NCI-H345 (cell line): ENCODE results near the gene UBAC1.

Source experiments
- DNase-seq: peaks from one replicate; lab custom pipeline; 2025; lab: John Stamatoyannopoulos, UW

Gene UBAC1, protein sequence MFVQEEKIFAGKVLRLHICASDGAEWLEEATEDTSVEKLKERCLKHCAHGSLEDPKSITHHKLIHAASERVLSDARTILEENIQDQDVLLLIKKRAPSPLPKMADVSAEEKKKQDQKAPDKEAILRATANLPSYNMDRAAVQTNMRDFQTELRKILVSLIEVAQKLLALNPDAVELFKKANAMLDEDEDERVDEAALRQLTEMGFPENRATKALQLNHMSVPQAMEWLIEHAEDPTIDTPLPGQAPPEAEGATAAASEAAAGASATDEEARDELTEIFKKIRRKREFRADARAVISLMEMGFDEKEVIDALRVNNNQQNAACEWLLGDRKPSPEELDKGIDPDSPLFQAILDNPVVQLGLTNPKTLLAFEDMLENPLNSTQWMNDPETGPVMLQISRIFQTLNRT

DNA sequence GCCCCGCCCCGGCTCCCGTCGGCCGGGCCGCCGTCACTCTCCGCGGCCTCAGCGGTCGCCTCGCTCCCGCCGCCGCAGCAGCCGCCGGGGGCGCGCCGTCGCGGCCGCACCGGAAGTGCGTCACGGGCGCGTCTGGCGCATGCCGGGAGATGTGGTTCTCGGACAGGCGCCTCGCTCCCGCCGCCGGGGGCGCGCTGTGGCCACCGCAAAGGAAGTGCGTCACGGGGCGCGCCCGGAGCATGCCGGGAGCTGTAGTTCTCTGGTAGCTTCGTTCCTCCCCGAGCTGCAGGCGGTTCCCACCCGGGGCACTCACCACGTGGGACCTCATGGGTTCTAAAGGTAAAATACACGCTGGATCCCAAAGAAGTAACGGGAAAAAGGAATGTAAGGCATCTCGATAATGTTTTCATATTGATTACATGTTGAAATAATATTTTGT is at the start of gene UBAC1:
TSS of gene UBAC1 (minus strand) at position 97 of the 439 bp plus-strand sequence. CDS start 211 bp downstream, outside the sequence.
- peak; percentile 97 for DNase-seq

DNA sequence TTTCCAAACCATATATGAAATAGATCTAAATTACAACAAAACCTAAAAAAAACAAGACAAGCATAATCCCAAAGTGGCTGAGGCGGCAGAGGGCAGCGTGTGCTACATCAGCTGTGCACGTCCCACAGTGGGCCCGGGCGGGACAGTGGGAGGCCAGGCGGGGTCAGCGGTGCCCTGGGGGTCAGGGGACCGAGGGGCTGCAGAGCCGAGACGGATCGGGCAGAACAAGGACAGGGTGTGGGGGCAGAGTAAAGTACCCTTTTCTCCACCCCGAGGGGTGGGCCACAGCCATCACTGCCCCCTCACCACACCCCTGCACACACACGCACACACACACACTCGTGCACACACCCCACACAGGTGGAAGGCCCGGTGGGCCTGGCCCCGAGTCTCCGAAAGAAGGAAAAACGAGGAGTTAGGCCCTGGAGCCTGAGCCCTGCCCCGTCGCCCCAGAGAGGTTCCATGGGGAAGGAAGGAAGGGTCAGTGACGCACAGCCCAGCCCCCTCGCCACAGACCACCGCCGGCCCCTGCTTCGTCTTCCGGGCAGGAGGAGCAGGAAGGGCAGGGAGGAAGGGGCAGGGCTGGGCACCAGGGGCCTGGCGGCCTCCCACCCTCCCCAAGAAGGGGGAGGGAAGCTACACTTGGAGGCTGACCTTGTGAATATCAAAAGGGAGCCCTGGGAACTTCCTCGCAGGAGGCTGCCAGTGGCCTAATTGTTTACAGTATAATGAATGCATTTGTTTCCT is 49.6 kb upstream of the UBAC1 start:
- DNase-seq, result no peak

DNA sequence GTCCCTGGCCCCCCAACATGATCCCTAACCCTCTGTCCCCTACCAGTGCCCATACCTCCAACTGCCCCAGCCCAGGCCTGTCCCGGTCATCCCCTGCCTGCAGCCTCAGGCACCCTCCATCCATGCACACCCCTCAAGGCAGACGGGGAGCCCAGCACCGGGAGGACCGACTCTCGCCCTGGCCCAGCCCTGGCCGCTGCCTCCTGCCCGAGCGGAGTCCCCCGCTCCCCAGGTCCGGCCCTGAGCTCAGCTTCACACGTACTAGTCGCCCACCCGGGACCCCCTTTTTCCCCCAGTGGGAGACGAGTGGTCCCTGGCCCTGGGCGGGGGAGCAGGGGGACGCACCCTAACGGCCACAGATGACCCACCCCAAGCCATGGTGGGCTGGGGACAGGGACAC is 49.0 kb upstream of the UBAC1 start:
- no peak for DNase-seq

DNA sequence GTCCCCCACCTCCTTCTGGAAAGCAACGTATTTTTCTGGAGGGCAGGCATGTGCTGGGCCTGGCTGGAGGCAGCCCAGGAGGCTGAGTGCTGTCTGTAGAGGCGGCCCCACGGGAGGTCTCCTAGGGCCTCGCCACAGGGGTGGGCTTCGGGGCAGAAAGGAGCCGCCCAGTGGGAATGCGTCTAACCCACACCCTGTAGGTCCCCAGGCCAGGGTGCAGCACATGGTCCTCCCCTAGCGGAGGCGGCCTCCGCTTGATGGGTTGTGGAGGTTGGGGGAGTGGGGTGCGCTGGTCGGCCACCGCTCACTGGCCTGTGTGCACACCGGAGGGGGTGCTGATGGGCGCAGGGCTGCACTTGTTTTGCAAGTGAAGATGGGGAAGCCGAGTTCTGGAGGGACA is 48.3 kb upstream of the UBAC1 start:
- no peak for DNase-seq

DNA sequence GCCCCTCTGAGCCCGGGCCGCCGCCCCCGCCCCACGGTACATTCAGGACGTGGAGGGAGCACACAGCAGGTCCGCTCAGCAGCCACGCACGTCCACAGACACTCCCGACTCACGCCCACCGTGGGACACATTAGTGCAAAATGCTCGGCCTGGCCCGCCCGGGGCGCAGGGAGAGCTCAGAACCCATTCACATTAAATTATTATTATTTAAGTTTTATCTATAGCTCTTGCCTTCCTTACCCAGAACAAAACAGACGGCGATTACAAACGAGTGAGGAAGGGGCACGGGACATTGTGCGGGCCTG is 47.5 kb upstream of the UBAC1 start:
- no peak for DNase-seq

DNA sequence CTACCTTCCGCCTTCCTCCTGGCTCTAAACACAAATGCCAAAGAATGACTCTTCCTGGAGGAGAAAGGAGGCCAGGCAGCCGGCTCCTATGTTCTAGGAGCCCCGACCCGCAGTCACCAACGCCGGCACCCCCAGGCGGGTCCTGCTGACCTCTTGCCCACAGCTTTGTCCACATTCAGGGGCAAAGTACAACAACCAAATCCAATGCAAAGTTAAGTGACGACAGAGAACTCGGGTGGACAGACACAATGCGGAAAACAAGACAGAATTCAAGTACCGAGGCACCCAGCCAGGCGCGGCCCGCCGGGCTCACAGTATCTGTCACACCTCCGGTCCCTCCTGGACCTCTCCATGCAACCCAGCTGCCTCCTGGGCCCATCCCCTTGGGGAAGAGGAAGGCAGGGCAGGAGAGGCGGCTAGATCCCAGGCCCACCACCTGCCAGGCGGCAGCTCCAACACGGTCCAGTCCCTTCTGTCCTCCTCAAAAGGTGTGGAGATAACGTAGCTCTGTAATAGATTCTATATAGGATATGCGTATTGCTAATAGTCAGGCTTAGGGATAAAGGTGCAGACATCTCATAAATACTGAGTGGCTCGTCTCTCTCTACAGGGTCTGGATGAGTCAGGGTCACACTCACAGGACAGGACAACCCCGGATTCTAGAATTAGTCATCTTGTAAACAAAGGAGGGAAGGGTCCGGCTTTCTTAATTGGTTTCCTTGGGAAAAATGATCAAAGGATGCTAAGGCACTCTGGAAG is 46.9 kb upstream of the UBAC1 start:
- no peak for DNase-seq

DNA sequence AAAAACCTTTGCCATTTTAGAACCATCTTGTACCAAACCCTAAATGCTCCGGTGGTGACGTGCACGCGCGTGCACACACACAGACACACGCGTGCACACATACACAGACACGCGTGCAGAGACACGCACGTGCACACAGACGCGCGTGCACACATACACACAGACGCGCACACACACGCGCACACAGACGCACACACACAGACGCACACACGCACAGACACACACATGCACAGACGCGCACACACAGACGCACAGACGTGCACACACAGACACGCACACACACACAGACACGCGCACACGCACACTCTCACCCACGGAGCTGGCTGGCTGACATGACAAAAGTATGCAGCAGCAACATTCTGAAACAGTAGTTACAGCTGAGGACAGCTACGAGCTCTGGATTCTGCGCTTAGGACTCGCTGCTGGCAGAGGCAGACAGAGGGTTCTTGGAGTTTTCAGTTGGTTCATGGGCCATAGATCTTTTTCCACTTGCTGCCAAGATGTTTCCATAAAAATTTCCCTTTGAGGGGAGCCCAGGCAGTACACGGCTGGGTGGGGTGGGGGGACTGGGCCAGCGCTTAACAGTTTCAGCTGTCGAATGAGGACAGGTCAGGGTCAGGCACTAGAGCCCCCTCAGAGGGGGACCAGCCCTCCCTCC is 46.2 kb upstream of the UBAC1 start:
- no peak for DNase-seq

DNA sequence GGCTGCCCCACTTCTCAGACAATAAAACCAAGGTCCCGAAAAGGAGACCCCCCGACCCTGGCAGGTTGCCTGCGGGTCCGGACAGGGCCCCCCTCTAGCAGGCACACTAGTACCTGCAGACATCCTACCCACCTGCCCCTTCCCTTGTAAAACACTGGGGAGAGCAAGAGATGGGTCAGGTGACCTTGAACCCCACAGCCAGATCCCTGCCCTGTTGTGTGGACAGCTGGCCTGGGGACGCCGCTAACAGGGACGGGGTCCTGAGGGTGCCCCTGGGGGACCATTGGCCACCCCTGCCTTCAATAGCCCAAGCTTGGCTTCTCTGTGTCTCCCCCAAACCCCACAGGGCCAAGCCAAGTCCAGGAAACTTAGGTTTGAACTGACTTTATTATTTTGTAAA is 45.0 kb upstream of the UBAC1 start:
- DNase-seq, result no peak

DNA sequence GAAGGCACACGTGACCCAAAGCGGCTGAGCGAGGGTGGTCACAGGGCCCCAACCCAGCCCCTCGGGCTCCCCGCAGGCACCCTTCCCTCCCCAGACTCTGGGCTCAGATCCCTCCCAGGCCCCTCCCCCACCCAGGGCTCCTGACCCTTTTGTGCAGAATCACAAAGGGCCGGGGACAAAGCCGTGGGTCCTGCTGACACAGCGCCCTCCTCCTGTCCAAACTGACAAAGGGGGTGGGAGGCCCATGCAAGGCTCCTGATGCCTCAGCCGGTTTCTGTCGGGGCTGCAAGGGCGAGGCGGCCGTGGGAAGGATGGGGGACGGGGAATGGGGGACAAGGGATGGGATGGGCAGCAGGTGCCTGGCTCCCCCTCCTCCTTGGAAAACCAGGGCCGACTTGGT is 43.5 kb upstream of the UBAC1 start:
- no peak for DNase-seq

DNA sequence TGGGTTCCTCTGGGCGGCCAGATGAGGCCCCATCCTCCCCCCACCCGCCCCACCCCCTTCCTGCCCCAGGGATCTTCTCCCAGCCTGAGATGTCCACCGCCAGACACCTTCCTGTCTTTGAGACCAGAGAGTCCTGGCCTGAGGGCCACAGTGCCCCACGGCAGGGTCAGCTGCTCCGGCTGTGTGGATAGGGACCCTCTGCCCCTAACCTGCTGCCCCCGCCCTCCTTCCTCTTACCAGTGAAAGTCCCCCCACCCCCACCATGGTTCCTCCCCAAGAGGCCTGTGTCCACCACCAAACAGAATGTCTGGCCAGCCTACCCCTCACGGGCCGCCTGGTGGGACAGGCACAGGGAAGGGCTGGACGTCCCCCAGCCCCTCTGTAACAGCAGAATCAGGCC is 43.0 kb upstream of the UBAC1 start:
- no peak for DNase-seq

DNA sequence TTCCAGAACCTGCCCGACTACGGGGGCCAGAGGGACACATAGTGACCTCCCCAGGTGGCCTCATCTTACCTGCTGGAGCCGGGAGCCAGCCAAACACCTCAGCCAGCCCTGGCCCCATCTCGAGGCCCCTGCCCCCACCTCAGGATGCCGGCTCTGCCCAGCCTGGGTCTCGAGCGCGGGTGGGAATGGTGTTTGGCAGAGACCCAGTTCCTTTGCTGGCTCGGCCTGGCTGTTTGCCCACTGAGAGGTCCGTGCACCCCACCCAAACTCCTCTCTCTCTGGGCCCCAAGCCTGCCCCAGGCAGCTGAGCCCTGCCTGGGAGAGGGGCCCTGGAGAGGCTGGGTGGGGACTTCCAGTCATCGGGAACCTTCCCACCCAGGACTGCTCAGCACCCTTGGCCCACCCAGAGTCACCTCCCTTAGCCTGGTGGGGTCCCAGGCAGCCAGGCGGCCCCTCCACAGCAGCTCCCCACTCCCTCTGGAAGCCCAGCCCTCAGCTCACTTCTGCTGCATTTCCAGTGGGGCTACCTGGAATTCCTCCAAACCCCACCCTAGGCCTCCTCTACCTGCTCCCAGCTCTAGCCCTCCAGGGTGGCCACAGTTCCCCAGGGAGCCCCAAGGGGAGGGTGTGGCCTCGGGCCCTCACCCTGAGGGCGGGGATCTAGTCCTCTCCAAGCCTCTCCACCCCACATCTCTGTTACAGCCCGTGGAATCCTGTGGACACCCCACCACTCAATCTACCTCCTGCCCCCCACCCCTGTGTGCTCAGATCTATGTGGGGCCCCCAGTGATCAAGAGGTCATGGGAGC is 42.4 kb upstream of the UBAC1 start:
- no peak for DNase-seq

DNA sequence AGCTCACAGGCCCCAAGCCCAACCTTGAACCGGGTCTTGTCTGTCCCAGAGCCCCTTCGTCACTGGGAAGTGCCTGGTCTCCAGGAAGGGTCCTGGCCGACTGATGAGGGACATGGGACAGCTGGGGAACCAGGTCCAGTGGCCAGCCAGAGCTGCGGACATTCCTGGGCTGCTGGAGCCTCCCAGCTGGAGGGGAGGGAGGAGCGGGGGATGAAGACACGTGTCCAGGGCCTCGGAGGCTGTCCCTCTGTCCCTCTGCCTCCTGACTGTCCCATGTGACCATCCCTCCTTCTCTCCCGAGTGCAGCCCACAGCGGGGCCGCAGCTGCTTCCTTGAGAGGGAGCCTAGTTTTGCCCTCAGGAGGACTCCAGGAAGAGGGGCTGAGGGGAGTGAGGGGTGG is 41.7 kb upstream of the UBAC1 start:
- no peak for DNase-seq

DNA sequence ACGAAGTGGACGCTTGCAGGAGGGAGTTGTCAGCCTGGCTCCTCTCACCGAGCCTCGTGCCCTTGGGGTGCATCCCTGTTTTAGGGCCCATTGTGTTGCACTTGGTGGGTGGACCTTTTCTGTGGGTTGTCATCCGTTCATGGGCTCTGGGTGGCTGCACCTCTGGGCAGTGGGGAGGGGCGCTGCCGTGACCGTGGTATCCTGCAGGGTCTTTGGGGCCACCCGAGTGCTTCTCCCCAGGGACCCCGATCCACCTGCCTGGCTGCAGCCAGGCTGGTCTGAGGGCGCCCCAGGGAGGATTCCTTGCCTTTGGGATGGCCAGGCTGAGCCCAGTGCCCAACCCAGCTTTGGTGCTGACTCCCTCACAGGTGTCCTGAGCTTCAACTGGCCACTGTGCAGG is 41.0 kb upstream of the UBAC1 start:
- no peak for DNase-seq

DNA sequence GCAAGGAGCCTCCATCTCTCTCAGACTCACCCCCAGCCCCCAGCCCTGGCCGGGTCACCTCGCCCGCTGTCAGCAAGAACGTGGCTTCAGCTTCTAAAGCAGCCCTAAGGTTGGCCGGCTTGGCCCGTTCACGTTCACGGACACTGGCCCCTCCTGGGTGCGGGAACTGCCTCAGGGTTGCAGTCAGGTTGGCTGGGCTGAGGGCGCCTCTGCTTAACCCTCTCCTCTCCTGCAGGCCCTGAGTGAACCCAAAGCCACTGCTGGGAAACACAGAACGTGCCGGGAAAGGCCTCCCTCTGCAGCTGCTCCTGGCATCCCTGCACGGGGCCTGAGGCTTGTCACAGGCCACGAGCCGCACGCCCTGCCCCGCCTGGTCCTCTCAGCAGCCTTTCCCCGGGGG is 40.1 kb upstream of the UBAC1 start:
- no peak for DNase-seq

DNA sequence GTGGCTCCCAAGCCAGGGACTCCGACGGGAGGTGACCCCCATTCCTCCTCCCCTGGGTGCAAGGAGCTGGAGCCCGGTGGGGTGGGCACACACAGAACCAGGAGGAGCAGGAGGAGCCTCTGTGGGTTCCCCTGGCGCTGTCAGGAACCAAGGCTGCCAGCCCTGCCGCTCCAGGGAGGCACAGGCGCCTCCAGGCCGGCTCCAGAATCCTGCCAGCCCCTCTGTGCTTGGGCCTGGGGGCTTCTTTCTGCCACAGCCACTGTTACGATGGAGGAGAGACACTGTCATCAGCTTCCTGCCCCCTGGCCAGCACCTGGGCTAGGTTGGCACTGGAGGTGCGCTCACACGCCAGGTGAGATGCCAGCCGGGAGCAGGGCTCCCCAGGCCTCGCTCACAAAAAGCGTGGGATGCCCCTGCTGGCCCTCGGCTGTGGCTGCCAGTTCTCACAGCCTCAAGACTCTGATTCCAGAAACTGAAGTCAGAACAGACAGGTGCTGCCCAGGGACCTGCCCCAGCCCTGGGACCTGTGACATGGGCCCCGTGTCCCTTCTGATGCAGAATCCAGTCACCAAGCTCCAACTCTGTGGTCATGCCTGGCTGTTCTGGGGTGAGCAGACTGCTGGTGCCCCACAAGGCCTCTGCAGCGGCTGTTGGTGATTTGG is 37.4 kb upstream of the UBAC1 start:
- no peak for DNase-seq

DNA sequence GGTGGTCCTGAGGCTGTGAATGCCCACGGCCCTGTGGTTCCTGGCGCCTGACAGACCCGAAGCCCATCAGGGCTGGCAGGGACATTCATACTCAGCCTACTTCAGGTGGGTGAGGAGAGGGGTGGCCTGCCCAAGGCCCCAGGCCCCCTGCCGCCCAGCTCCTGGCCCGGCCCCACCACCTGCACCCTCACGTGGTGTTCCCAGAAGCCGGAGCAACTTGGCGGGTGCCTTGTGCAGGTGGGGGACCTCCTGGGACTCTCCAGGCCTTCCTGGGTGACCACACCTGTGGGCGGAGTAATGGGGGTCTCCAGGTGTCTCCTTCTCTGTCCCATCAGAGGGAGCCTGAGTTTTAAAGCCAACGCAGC is 36.8 kb upstream of the UBAC1 start:
- no peak for DNase-seq

DNA sequence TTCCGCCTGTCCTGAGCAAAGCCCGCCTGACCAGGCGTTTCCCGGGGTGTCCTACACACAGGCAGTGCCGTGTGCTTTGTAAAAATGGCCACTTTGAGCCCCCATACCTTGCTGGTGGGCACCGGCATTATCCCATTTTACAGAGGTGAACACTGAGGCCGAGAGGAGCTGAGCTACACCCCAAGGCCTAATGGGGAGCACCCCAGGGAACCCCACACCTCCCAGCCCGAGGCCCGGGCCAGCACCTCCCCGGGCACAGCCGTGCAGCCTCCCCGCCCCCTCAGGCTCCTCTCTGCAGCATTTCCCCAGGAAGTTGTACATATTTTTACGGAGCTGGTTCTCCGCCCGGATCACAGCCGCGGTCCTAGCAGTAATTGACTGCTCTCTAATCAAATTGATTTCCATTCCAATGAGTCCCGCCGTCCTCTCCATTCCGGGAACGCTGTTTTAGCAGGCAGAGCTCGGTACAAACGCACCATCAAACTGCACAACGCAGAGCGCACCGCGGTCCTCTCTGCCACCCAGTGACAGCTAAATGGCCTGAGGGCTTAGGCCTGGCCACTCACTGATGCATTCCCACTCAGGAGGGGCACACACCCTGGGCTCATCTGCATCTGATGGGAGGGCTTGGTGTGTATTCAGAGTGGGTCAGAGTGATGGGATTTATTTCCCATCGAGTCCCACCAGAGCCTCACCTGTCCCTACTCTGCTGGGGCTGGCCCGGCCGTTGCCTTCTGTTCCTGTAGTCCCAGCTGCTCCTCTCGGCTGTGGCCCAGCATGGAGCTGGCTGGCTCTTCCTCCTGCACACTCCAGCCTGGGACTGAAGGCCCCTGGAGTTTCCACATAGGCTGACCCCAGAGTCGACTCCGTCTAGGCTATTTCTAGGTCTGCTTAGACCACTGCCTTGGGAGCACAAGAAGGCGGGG is 36.2 kb upstream of the UBAC1 start:
- DNase-seq, result no peak

DNA sequence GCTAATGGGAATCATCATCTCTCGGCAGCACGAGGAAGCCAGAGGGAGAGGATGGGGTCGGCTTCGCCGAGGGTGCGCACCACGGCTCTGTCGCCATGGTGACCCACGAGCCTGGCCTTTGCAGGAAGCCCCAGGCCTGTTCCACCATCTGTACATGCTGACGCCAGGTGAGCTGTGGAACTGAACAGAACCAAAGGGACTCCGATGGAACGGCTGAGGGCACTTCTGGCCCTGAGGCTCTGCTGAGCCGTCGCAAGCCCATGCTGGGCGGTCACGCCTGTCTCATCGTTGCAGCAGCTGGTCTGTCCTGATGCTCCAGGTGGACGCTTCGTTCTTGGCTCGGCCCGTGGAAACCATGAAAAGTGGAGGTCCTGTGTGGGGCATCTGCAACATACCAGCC is 34.6 kb upstream of the UBAC1 start:
- DNase-seq, result no peak

DNA sequence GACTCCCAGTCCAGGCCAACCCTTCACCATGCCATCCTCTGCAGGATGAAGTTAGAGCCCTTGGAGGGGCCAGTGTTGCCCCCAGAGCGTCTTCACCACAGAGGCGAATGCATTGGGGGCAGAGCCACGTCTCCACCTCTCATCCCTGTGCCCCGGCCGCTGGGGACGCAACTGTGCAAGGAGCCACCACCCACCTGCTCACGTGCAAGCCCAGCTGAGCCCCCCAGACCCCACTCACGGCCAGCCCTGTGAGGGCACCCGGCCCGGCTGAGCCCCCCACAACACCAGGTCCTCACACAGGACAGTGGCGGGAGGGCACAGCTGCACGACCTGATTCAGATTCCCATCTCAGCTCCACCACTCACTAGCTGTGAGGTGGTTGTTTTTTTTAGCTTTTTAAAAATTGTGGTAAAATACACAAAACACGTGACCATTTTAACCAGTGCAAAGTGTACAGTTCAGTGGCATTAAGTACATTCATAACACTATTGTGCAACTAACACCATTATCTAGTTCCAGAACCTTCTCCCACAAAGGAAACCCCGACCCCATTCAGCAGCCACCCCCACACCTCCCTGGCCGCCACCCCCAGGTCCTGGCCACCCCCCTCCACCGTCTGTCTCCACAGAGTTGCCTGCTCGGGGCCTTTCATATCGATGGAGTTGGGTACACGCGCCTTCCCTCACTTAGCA is 33.5 kb upstream of the UBAC1 start:
- no peak for DNase-seq
